ENCODE measurements around the gene PDILT. TPM values are rescaled to one million over a fixed set of nuclear protein-coding genes. Genes with fewer than 3 reads are reported as not detected.

PDILT gene
- polyA plus RNA-seq, 3 donors: 1.3 to 9.2 TPM; not detected in 1

DNA sequence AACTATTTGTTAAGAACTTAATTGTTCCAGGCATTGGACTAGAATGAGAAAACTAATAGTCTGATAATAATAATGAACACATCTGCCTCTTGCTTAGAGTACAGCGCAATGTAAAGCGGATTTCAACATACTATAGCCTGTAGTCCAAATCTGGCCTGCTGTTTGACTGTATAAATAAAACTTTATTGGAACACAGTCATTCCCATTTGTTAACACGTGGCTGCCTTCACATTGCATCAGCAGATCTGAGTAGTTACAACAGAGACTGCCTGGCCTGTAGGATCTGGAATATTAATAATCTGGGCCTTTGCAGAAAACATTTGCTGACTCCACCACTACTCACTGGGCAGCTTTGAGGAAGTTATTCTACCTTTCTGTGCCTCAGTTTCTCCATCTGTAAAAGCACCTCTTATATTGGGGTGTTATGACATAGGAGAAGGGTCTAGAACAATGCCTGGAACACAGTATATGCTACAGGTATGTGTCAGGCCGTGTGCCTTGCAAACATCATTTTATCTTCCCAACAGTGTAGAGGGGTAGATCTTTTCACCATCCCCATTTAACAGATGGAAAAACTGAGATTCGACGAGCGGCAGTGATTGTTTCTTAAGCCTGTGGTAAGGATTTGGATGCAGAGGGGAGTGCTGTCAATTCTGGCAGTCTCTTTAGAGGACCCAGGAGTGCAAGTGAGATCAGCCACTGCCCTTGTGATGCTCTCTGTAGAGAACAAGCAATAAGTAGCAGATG, 22.2 kb downstream of the PDILT start:
- 87 to 92% (median 90%) methylated on average over 7 of the region's 7 CpGs for WGBS, 3 donors
- no peak overlapping the region for H3K27ac ChIP-seq (ENCODE audit: low read depth, low read length)

DNA sequence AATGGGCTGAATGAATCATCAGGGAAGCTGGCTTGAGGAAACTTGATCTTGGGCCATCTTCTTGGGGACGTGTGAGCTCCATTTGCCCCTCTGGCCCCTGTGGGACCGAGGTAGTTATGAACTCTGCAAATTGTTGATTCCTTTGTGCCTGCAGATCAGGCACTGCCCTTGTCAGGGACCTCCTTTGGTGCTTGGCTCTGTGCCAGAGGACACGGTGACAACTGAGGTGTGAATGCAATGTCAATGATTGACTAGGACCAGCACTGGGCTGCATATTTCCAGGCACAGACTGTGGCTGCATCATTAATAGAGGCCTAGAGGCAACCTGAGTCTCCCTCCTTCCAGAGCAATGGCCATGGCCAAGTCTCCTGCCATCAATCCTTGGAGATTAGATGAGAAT, 23.8 kb downstream of the PDILT start:
- WGBS, 3 donors: 58 to 70% (median 61%) methylated on average over 3 of the region's 3 CpGs
- no peak overlapping the region for H3K27ac ChIP-seq (ENCODE audit: low read depth, low read length)

DNA sequence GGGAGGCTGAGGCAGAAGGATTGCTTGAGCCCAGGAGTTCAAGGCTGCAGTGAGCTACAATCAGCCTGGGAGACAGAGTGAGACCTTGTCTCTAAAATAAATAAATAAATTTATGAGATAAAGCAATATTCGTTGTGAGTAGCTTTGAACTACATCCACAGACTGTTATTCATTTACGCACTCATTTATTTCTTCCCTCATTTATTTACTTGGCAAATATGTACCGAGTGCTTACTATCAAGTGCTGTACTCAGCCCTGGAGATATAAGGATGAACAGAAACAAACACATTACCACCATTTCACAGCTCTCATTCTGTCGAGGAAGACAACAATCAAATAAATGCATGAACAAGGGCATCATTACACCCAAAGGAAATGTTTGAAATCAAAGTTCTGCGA, 27.4 kb downstream of the PDILT start:
- WGBS, 3 donors: 36 to 77% (median 73%) methylated on average over 5 of the region's 5 CpGs
- H3K27ac ChIP-seq (ENCODE audit: low read depth, low read length): no peak overlapping the region

DNA sequence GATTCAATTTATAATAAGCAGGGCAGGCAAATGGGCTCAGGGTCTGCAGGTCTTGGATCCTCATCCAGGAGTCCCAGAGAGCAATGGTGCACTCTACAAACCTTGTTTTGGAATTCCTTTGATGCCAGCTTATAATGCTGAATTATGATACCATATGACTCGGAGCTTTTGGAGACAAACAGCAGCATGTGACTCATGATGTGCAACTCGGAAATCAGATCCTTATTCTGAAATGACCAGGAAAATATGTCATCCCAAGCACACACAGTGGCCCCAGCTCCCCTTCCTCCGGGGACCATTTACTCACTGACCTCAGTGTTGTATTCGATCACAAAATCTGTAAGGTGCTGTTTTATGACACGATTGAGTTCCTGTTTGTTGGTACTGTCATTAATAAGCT, 31.8 kb downstream of the PDILT start:
- WGBS, 3 donors: 77 to 94% (median 84%) methylated on average over 5 of the region's 5 CpGs
- H3K27ac ChIP-seq (ENCODE audit: low read depth, low read length): no peak overlapping the region

DNA sequence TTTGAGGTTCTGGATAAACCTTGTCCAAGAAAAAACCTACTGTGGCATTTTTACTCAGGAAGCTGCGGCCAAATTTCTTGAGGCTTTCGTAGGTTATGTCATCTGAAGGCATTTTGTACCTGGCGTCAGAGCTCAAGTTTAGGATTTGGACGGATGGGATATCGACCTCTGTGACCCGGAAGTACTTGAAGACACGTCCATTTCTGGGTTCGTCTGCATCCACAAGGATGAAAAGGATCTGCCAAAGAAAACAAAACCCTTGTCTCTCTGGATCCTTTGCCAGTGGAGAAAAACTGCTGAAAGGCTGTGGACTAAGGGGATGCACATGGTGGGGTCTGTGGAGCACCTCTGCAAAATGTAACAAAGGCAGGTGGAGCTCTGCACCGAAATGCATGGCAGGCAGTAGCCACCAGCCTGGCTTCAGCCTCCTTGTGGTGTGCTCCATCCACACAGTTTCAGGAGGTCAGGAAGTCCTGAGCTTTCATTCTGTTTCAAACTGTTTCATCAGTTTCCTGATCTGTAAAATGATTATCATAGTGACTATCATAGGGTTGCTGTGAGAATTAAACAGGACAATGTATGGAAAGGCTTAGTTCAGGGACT, 35.0 kb downstream of the PDILT start:
- 72 to 85% (median 72%) methylated on average over 9 of the region's 9 CpGs for WGBS, 3 donors
- H3K27ac ChIP-seq (ENCODE audit: low read depth, low read length): no peak overlapping the region

DNA sequence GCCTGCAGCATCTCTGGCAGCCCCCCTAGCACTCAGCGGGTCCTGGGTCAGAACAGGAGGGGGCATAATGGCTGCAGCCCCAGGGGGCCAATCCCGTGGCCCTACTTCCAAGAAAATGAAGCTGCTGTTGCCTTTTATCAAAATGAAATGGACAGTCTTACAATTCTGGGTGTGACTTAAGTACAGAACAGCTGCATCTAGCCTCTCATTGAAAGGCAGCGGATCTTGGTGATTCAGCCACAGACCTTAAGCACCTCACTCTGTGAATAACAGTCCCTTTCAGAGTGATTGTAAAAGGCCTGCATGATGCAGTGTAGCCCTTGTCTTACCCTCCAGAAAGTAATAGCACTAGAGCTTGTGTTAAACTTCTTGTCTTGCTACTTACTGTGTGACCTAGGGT, 40.5 kb downstream of the PDILT start:
- 65 to 78% (median 70%) methylated on average over 3 of the region's 3 CpGs for WGBS, 3 donors
- H3K27ac ChIP-seq (ENCODE audit: low read depth, low read length): no peak overlapping the region

DNA sequence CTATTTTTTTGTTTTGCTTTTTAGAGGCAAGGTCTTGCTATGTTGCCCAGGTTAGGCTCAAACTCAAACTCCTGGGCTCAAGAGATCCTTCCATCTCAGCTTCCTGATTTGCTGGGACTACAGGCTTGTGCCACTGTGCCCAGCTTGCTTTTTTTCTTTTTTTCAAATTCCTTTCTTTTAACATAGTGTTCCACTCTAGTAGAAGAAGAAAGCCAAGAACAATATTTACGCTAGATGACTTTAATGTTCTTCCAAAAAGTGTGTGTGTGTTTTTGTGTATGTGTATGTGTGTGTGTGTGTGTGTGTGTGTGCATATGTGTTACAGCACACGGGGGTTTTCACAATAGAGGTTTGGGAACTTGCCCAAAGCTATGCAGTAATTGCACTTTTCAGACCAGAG, 41.3 kb downstream of the PDILT start:
- H3K27ac ChIP-seq (ENCODE audit: low read depth, low read length): no peak overlapping the region
- WGBS, 3 donors: 36 to 67% (median 46%) methylated on average over 2 of the region's 2 CpGs

DNA sequence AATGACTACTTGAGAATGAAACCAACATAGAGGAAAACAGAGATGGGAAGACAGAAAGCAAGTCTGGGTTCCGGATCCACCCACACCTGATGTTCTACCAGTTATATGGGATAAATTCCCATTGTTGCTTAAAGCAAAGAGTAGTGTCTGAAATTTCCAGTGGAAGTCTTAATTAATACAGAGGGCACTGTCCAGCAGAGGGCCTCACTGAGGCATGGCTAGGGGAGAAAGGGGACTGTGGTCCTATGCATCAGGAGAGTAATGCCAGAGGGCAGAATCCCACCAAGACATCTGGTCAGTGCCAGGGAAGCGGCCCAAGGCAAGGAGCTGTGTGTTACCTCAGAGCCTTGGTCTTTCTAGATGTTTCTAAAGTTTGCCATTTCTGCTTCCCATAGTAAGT, 44.5 kb downstream of the PDILT start:
- H3K27ac ChIP-seq (ENCODE audit: low read depth, low read length): no peak overlapping the region
- WGBS, 3 donors: 53 to 78% (median 65%) methylated on average over 2 of the region's 2 CpGs

DNA sequence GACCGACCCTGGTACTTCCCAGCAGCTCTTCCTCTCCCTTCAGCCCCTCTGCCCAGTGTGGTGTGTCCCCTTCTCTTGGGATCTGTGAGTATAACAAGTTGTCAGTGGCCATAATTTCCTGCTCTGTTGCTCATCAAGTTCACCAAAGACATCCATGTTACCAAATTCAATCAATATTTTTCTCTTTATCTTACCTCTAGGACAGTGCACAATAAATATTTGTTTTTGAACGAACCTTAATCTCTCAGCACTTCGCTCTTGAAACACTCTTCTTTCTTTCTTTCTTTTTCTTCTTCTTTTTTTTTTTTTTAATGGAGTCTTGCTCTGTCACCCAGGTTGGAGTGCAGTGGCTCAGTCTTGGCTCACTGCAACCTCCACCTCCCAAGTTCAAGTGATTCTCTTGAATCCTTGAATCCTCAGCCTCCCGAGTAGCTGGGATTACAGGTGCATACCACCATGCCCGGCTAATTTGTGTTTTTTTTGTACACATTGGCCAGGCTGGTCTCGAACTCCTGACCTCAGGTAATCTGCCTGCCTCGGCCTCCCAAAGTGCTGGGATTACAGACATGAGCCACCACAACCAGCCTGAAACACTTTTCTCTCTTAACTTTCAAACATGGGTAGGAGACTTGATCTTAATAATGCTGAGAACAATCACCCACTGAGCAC, 49.3 kb downstream of the PDILT start:
- WGBS, 3 donors: 69 to 73% (median 73%) methylated on average over 7 of the region's 7 CpGs
- H3K27ac ChIP-seq (ENCODE audit: low read depth, low read length): no peak overlapping the region

DNA sequence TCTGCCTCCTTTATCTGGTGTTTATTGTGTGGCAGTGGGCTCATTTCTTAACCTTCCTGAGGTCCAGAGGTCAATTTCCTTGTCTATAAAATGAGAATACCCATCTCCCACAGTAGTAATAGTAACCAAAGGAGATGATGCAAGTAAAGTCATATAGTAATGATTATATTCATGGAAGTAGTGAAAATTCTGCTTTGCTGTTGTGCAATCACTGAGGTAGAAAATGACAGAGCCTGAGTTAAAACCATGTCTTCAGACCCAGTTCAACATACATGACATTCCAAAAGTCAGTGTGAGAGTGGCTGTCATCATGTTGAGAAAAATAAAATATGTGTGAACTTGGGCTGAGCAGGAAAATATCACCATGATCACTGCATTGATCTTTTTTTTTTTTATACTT, 51.2 kb downstream of the PDILT start:
- H3K27ac ChIP-seq (ENCODE audit: low read depth, low read length): no peak overlapping the region

DNA sequence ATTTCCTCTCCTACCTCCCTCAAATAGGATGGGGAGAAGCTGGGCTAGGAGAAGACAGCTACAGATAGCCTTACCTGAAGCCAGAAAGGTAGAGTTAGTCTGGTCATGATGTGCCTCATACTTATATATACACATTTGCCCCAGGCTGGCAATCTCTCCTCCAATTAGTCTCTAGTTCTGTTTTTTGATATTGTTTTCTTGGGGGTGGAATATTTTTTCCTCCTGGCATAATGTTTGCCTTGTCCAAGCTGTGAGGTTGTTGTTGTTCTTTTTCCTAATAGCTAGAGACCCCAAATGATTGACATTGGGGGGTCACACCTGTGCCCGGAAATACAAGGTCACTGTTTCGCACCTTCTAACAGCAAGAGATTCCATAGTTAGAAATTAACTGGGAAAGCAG, 51.9 kb downstream of the PDILT start, which contains the start of gene UMOD:
Gene UMOD, minus strand, starts transcription at position 101 of the 400 bp plus-strand sequence. CDS start 1,978 bp downstream, outside the sequence.
- H3K27ac ChIP-seq (ENCODE audit: low read depth, low read length): no peak within 1 kb of the TSS
- WGBS, 3 donors: 24 to 88% (median 83%) methylated on average over 2 of the region's 2 CpGs

DNA sequence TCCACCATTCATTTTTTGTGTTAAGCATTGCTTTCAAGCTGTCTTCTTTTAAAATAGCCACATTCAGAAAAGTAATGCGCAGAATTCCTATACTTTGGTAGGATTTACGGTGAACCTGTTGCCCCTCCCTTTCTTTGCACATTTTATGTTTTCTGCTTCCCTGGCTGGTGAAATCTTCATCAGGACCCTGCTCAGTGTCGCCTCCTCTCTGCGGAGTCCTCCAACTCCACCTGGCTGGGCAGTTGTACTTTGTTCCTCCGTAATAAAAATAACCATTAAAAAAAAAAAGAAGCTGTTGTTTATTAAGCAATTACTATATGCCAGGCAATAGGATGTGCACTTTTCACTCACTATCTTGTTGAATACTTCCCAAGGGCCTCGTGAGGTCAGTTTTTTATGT, 54.9 kb downstream of the PDILT start:
- no peak overlapping the region for H3K27ac ChIP-seq (ENCODE audit: low read depth, low read length)
- 77 to 89% (median 82%) methylated on average over 6 of the region's 6 CpGs for WGBS, 3 donors

DNA sequence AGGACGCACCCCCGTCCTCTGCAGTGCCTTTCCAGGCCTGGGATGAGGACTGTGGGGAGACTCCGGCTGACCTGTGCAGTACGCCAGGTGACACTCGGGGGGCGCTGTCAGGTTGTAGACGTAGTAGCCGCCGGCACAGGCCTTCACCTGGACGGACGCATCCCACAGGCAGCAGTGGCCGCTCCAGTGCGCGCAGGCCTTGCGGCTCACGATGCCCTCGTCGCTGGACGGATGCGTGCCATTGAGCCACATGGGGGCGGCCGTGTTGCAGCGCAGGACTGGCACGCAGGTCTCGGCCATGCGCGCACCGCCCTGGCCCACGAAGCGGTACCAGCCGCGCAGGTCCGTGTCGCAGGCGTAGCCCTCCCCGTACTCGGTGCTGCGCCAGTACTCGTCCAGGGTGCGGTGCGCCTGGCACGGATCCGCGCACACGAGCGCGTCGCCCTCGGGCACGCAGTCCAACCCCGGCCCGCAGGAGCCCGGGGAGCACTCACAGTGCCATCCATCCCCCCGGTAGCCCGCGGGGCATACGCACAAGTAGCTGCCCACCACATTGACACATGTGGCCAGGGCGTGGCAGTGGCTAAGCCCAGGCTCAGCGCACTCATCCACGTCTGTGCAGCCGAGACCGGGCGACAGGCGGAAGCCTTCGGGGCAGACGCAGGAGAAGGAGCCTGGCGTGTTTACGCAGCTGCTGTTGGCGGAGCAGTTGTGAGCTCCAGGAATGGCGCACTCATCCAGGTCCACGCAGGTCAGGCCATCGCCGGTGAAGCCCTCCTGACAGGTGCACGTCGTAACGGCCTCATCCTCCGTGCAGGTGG, 56.0 kb downstream of the PDILT start:
- 21 to 41% (median 31%) methylated on average over 77 of the region's 77 CpGs for WGBS, 3 donors
- no peak overlapping the region for H3K27ac ChIP-seq (ENCODE audit: low read depth, low read length)

DNA sequence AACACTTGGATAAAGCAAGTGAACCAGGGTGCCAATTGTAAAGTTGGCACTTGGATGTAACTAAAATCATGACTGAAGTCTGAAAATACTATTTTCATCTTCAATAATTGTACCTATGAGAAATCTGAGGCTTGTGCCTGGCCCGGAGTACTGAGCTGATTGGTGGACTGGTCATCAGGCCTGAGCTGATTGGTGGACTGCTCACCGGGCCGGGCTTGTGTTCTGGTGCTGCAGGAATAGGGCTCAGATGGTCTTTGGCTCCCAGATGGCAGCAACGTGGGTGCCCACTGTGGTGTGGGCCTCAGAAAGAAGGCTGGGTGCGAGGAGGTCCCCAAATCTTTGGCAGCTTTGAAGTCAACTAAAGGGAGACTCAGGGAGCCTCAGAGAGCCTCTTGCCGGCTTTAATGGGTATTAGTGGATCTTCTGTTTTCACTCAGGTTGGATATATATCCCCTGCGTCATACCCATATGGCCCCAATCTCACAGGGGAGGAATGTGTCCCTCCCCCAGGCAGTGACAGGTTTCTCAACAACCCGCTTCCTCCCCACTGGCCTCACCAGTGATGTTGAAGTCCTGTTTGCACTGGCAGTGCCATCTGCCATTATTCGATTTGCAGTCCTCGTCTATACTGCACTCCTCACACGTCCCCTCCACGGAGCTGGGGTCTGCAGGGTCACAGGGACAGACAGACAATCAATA, 56.7 kb downstream of the PDILT start:
- no peak overlapping the region for H3K27ac ChIP-seq (ENCODE audit: low read depth, low read length)
- 53 to 79% (median 58%) methylated on average over 12 of the region's 12 CpGs for WGBS, 3 donors

DNA sequence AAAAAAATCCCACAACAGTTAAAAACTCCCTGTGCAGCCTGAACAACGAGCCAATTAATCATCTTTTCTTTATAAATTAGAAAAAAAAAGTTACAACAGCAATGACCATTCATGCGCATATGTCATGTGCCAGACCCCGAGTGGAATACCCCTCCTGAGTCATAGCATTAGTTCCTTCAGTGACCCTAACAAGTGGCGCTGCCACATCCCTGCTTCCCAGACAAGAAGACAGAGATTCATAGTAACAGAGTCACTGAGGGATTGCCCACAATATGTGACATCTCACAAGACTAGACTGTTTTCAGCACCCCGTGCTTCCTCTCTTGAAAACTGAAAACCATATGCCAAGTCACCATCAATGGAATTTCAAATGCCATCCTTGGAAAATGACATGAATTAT, 59.9 kb downstream of the PDILT start:
- WGBS, 3 donors: 77 to 83% (median 78%) methylated on average over 5 of the region's 5 CpGs

DNA sequence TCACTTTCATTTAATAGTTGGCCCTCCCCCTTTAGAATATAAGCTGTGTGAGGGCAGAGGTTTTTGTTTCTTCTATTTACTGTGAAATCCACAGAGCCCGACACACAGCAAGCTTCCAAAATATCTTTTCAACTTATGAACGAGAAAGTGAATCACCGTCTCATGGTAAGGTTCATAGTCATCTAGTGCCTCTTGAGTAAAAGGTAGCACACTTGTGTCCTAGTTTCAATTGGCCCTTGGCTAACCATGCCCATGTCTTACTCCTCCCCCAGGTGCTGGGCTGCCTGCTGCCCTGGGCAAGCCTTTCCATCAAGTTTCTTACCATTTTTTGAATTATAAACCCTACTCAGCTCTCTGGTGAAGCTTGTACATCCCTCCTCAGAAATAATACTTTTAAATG, 64.8 kb downstream of the PDILT start:
- H3K27ac ChIP-seq (ENCODE audit: low read depth, low read length): no peak overlapping the region
- 90 to 92% (median 92%) methylated on average over 3 of the region's 3 CpGs for WGBS, 3 donors

More for the DNA sequence above, 59.9 kb downstream of the PDILT start:
- H3K27ac ChIP-seq (ENCODE audit: low read depth, low read length): no peak overlapping the region

DNA sequence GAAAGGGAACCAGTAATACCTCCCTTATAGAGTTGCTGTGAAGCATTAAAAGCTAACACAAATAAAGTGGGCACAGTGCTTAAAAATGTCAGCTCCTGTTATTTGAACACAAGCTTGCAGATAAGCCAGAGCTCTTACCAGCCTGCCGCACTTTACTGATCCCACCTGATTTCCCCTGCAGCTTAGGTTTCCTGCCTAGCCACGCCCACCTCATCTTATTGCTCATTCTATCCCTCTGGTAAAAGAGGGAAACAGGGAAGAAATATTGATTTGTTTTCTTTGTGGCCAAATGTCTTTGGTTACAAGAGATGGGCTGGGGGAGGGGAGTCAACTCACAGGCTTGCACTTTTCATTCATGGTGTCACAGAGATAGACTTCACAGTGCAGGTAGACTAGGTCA, 67.6 kb downstream of the PDILT start:
- 27 to 58% (median 52%) methylated on average over 2 of the region's 2 CpGs for WGBS, 3 donors
- H3K27ac ChIP-seq (ENCODE audit: low read depth, low read length): no peak overlapping the region

DNA sequence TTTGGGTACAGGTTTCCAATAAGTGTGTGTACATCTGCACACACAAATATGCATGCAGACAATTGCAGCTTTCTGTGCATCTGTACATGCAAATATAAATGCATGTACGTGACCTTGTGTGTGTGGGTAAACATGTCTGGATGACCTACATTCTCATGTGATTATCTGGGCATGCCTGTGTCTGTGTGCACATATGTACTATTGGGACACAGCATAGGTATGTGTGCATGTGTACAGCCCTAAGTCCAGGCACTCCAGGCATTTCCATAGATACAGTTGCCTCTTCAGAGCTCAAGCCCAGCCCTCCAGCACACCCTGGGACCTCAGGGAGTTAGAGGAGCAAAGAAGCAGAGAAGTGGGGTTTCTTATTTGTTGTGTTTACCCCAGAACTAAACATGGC, 70.1 kb downstream of the PDILT start:
- WGBS, 3 donors: 52 to 85% (median 77%) methylated on average over 1 of the region's 1 CpG
- H3K27ac ChIP-seq (ENCODE audit: low read depth, low read length): no peak overlapping the region
